GM12864 (cell line): ENCODE results near the gene GPR137.

ENCODE experiments used
- DNase-seq: peaks from one replicate; pipeline ENCODE4 v3.0.0-alpha.2; 2011; ENCODE audit warnings: low read depth
- H3K4me3 ChIP-seq: 2 replicates; pipeline ENCODE4 v1.5.1; 2011; ENCODE audit warnings: mild to moderate bottlenecking, low read depth, low read length, control low read depth
- CTCF ChIP-seq: IDR thresholded peaks from 2 replicates; pipeline ENCODE4 v1.5.1; 2011; ENCODE audit warnings: low read depth, mild to moderate bottlenecking, moderate library complexity, low read length, control low read depth, inconsistent platforms; ENCODE audit errors: missing control alignments

Gene GPR137

GRCh38 chr11:64249563-64250414 lies 35.9 kb upstream of the GPR137 start:
- TF ChIP-seq CTCF, result no peak
- no peak overlapping the region for H3K4me3 ChIP-seq
- no peak for DNase-seq

- DNase-seq, result no peak
- no peak for TF ChIP-seq CTCF
Measured at GRCh38 chr11:64250415-64251015, 35.1 kb upstream of the GPR137 start.

GRCh38 chr11:64251016-64251752 lies 34.5 kb upstream of the GPR137 start, which contains the start of gene PLCB3:
PLCB3 (plus strand) TSS chr11:64251530; CDS start chr11:64251650, 120 bp downstream.
- peak within 1 kb of the TSS; percentile 73 for H3K4me3 ChIP-seq
- DNase-seq, result no peak
- peak; percentile 59 for TF ChIP-seq CTCF

More at GRCh38 chr11:64250415-64251015, 35.1 kb upstream of the GPR137 start:
- peak overlapping the region; percentile 43 for H3K4me3 ChIP-seq

GRCh38 chr11:64251753-64252002 lies 34.0 kb upstream of the GPR137 start:
- DNase-seq, result no peak
- H3K4me3 ChIP-seq, result peak overlapping the region; percentile 73
- TF ChIP-seq CTCF, result no peak

- H3K4me3 ChIP-seq, result peak overlapping the region; percentile 73
- DNase-seq, result no peak
- TF ChIP-seq CTCF, result peak; percentile 50
Measured at GRCh38 chr11:64252003-64252872, 33.4 kb upstream of the GPR137 start.

GRCh38 chr11:64253043-64253442 lies 32.6 kb upstream of the GPR137 start:
- no peak for TF ChIP-seq CTCF
- no peak overlapping the region for H3K4me3 ChIP-seq
- DNase-seq, result no peak
